HEK293T (cell line): ENCODE results near the gene ITPKB.

Experiments used
- CTCF ChIA-PET: fragments of 350-600 bp; formaldehyde crosslinking; extraction: SDS; loops from one replicate; lab custom pipeline; 2021; ENCODE audit warnings: antibody characterized with exemption, inconsistent platforms; lab: Yijun Ruan, JAX
- POLR2A ChIA-PET: fragments of 350-600 bp; formaldehyde crosslinking; extraction: SDS; loops from one replicate; lab custom pipeline; 2020; ENCODE audit warnings: antibody characterized with exemption, inconsistent platforms; lab: Yijun Ruan, JAX
- DNase-seq: peaks from one replicate; pipeline ENCODE4 v3.0.0; 2012; ENCODE audit warnings: mixed read lengths; ENCODE audit errors: extremely low spot score
- ARNT ChIP-seq: fragments of 450-650 bp; IDR thresholded peaks from 2 replicates; pipeline ENCODE4 v1.6.1; 2017; ENCODE audit warnings: mild to moderate bottlenecking
- BHLHE40 ChIP-seq: fragments of 450-650 bp; IDR thresholded peaks from 2 replicates; pipeline ENCODE4 v1.6.1; 2016; ENCODE audit warnings: mild to moderate bottlenecking, moderate library complexity, borderline replicate concordance
- CTBP1 ChIP-seq: fragments of 450-650 bp; IDR thresholded peaks from 2 replicates; pipeline ENCODE4 v1.6.1; 2016; ENCODE audit warnings: borderline replicate concordance
- ELF4 ChIP-seq: fragments of 450-650 bp; IDR thresholded peaks from 2 replicates; pipeline ENCODE4 v1.6.1; 2017; ENCODE audit warnings: antibody characterized with exemption
- FOXA1 ChIP-seq: fragments of 450-650 bp; IDR thresholded peaks from 2 replicates; pipeline ENCODE4 v1.6.1; 2016; ENCODE audit warnings: mild to moderate bottlenecking
- FOXK2 ChIP-seq: fragments of 450-650 bp; IDR thresholded peaks from 2 replicates; pipeline ENCODE4 v1.6.1; 2016; ENCODE audit warnings: mild to moderate bottlenecking
- FOXM1 ChIP-seq: fragments of 450-650 bp; IDR thresholded peaks from 2 replicates; pipeline ENCODE4 v1.6.1; 2017; ENCODE audit warnings: mild to moderate bottlenecking, borderline replicate concordance
- HDGF ChIP-seq: fragments of 450-650 bp; IDR thresholded peaks from 2 replicates; pipeline ENCODE4 v1.6.1; 2017; ENCODE audit warnings: antibody characterized with exemption, borderline replicate concordance
- L3MBTL2 ChIP-seq: fragments of 450-650 bp; conservative IDR thresholded peaks from 2 replicates; pipeline ENCODE4 v1.6.1; 2016; ENCODE audit warnings: mild to moderate bottlenecking
- LEF1 ChIP-seq: fragments of 450-650 bp; IDR thresholded peaks from 2 replicates; pipeline ENCODE4 v1.6.1; 2017; ENCODE audit warnings: mild to moderate bottlenecking, borderline replicate concordance
- NFRKB ChIP-seq: fragments of 450-650 bp; IDR thresholded peaks from 2 replicates; pipeline ENCODE4 v1.6.1; 2016; ENCODE audit warnings: mild to moderate bottlenecking, moderate library complexity
- SP1 ChIP-seq: fragments of 450-650 bp; IDR thresholded peaks from 2 replicates; pipeline ENCODE4 v1.6.1; 2017
- SUZ12 ChIP-seq: fragments of 450-650 bp; IDR thresholded peaks from 2 replicates; pipeline ENCODE4 v1.6.1; 2016; ENCODE audit warnings: mild to moderate bottlenecking
- TARDBP ChIP-seq: fragments of 450-650 bp; IDR thresholded peaks from 2 replicates; pipeline ENCODE4 v1.6.1; 2016
- ZNF384 ChIP-seq: fragments of 450-650 bp; IDR thresholded peaks from 2 replicates; pipeline ENCODE4 v1.6.1; 2016
- TF ChIP-seq, protein P1 (sequence below): fragments of 450-650 bp; IDR thresholded peaks from 2 replicates; pipeline ENCODE4 v1.6.1; 2016

The ITPKB gene

DNA sequence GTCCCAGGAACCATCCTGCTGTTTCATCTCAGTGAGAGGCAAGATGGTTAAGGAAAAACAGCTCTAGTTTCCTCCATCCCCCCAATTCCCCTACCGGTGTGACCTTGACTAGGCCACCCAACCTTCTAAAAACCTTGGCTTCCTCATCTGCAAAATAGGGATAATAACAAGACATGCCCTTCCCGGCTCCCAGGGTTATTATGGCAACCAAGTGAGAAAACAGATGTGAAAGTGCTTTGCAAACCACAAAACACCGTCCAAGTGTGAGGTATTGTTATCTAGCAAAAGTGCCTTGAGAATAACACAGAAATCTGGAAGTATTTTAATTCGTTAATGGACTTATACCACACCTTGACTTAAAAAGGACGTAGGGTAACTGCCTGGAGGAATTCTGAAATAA, 62.7 kb downstream of the ITPKB start:
- no peak for TF ChIP-seq FOXA1
- no peak for TF ChIP-seq NFRKB
- TF ChIP-seq FOXK2: no peak
- no peak for TF ChIP-seq CTBP1
- TF ChIP-seq HDGF: no peak
- no peak for TF ChIP-seq FOXM1
- CTCF ChIA-PET: no interaction called here
- DNase-seq: no peak
- POLR2A ChIA-PET: no interaction called here

DNA sequence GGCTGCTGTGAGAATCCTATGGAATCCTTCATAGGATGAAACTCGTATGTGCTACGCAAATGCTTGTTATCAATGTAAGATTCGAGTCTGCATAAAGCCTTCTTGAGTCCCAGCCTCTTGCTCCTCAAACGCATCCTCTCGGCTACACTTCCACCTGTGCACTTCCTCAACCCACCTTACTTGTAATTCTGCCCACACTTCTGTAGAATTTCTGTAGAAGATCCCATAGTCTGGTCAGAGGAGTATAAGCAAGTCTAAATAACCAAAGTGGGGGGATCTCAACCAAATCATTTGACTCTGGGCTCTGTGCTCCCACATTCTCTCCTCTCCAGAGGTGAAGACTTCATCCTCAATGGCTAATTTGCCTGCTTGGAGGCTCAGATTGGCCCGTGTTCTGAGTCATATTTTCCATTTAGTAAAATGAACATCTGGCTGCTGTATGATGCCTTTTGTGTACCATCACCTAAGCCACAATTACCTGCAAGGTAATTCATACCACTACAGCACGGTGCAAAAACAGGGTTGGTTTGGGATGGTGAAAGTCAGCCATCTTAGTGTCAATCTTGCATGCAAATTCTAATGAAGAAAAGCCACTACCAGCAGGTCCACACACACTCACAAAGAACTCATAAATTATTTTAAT, 63.2 kb downstream of the ITPKB start:
- no peak for TF ChIP-seq SP1
- no peak for TF ChIP-seq FOXM1
- TF ChIP-seq LEF1: no peak
- no peak for TF ChIP-seq TARDBP
- no peak for TF ChIP-seq ELF4
- TF ChIP-seq ARNT: no peak
- TF ChIP-seq FOXA1: no peak
- no peak for TF ChIP-seq FOXK2
- CTCF ChIA-PET: no interaction called here
- POLR2A ChIA-PET: no interaction called here
- no peak for DNase-seq

DNA sequence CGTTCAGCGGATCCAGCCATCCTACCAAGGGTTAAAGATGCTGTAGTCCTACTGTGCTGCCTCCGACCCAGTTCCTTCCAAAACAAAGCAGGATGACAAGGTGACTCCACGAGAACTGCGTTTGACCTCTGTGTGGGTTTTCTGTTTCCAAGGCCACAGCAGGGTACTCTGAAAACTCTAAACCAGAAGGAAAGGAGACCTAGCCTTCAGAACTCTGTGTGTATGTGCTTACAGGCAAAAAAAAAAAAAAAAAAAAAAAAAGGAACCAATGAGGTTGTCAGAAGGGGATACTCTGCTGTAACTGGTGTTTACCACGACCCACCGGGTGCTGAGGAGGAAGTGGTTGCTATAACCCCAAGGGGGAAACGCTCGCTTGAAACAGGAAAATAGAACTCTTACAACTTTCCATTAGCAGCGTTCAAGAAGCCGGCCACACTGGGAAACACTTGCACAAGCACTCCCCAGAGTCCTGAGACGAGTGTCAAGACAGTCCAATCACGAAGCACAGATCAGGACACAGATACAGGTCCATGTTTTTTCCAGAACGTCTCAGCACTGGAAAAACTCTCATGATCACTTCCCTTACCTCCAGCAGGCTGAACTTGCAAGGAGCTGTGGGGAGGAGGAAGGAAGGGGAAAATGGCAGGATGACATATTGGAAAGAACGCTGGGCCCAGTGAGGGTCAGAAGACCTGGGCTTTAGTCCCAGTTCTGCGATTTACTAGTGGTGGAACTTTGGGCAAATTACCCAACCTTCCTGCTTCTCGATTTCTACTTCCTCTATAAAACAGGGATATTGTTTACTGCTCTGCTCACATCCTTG, 64.0 kb downstream of the ITPKB start:
- POLR2A ChIA-PET: no interaction called here
- DNase-seq: no peak
- TF ChIP-seq ZNF384: no peak
- TF ChIP-seq LEF1: no peak
- TF ChIP-seq FOXM1: no peak
- no peak for TF ChIP-seq SUZ12
- TF ChIP-seq ARNT: no peak
- no peak for TF ChIP-seq CTBP1
- TF ChIP-seq NFRKB: no peak
- no peak for TF ChIP-seq ELF4
- TF ChIP-seq BHLHE40: no peak
- TF ChIP-seq, protein P1, sequence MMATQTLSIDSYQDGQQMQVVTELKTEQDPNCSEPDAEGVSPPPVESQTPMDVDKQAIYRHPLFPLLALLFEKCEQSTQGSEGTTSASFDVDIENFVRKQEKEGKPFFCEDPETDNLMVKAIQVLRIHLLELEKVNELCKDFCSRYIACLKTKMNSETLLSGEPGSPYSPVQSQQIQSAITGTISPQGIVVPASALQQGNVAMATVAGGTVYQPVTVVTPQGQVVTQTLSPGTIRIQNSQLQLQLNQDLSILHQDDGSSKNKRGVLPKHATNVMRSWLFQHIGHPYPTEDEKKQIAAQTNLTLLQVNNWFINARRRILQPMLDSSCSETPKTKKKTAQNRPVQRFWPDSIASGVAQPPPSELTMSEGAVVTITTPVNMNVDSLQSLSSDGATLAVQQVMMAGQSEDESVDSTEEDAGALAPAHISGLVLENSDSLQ: no peak
- no peak for TF ChIP-seq SP1
- no peak for TF ChIP-seq FOXK2
- no peak for TF ChIP-seq FOXA1
- CTCF ChIA-PET: no interaction called here

DNA sequence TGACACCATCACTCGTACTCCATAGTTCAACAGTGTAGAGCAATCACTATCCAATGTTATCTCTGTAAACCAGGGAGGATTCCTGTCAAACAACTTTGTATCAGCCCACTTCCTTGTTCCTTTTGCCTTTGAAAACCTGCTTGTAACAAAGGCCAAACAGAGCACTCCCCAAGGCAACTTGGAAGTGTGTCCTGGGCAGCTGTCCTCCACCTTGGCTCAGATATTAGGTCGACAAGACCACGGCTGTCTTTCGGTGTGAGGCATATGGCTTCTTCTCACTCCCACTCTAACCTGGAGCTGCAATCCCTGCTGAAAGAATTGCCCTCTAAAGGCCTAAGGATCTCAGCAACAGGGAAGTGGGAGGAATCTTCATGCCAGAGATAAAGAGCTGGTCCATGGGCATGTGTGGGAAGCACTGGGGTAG, 66.7 kb downstream of the ITPKB start:
- ChIA-PET POLR2A (no interaction called here), CTCF (no interaction called here)
- TF ChIP-seq FOXA1 (no peak), L3MBTL2 (no peak), ARNT (no peak), HDGF (no peak), LEF1 (no peak), TARDBP (no peak), CTBP1 (no peak), NFRKB (no peak), BHLHE40 (no peak), FOXK2 (no peak), SUZ12 (no peak), FOXM1 (no peak), SP1 (no peak), ZNF384 (no peak), ELF4 (no peak)
- TF ChIP-seq, protein P1: no peak
- no peak for DNase-seq

DNA sequence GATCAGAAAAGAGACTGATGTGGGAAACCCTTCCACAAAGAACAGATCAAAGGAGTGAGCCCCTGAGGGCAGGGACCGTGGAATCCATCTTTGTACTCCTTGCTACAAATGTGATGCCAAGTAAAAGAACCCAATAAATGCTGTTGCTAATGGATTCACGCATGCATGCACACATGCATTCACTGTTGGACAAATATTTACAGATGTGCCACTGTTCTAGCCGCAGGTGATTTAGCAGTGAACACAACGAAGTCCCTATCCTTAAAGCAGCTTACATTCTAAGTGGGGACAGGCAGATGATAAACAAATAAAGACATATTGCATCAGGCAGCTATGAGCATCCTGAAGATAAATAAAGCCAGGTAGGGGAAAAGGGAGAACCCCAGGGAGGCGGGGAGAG, 67.8 kb downstream of the ITPKB start:
- ChIA-PET CTCF (interaction anchor here (0.5 kb wide), 1 partner anchor 1773 kb away, joined by 4 read pairs; no protein-coding TSS in a partner anchor), POLR2A (no interaction called here)
- no peak for TF ChIP-seq CTBP1
- no peak for DNase-seq

DNA sequence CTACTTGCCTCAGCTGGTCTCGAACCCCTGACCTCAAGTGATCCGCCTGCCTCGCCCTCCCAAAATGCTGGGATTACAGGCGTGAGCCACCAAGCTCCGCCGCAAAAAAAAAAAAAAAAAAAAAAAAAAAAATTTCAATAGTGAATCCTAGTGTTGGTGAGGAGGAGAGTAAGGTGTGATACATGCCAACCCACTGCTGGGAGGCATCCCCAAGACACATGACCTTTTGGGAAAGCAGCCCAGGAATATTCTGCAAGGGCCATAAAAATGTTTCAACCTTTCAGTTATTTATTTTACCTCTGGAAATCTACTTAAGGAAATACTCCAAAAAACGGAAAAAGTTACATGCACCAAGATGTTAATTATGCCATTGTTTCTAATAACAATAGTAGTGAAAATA, 69.0 kb downstream of the ITPKB start:
- ChIA-PET POLR2A (no interaction called here), CTCF (no interaction called here)
- no peak for DNase-seq
- TF ChIP-seq LEF1: no peak

DNA sequence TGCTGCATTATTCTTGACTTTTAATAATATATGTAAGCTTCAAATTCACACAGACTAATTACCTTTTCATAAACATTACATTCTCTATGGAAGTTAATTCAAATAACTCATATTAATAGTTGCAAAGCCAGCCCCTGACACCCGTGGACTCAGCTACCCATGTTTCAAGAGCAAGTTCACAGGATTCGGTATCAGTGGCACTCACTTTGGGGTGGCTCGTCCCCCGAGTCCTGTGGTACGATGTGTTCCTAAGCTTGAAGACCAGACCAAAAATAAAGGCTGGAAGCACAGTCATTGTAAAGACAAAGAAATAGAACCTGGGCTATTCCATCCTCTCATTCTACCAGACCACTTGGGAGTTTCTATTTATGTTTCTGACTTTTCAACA, 70.9 kb downstream of the ITPKB start:
- DNase-seq: no peak
- TF ChIP-seq ZNF384 (no peak), BHLHE40 (no peak), CTBP1 (no peak), SP1 (no peak), L3MBTL2 (no peak), FOXK2 (no peak), NFRKB (no peak), TARDBP (no peak), FOXA1 (no peak), HDGF (no peak), FOXM1 (no peak), SUZ12 (no peak), ARNT (no peak), LEF1 (no peak), ELF4 (no peak)
- TF ChIP-seq, protein P1: no peak
- POLR2A ChIA-PET: interaction anchor here (1.0 to 1.3 kb wide), 2 partner anchors 10 to 17 kb away, joined by 3 read pairs; no protein-coding TSS in a partner anchor
- CTCF ChIA-PET: no interaction called here
